Measurements from ENCODE around the gene CTPS2.
"Not testable (repeated sequence)": the region's sequence is repeated elsewhere in the genome, so short reads cannot be mapped to it uniquely, and the experiment has no call there.

Gene CTPS2

GRCh38 chrX:16715638-16716037 is 3.2 kb upstream of the CTPS2 start:
- DNase-seq (ENCODE audit: low read depth in 4 of 4, low spot score in 1 of 4) = not testable (repeated sequence)

DNA sequence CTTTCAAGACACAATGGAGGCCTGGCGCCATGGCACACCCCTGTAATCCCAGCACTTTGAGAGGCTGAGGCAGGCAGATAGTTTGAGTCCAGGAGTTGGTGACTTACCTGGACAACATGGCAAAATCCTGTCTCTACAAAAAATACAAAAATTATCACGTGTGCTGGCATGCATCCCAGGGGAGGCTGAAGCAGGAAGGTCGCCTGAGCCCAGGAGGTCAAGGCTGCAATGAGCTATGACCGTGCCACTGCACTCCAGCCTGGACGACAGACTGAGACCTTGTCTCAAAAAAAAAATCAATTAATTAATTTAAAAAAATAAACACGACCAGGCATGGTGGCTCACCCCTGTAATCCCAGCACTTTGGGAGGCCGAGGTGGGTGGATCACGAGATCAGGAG is 2.0 kb upstream of the CTPS2 start:
- no peak for DNase-seq (ENCODE audit: low read depth in 4 of 4, low spot score in 1 of 4)

- no peak for DNase-seq (ENCODE audit: low read depth in 4 of 4, low spot score in 1 of 4)
These were observed 449 bp downstream of the CTPS2 start for GRCh38 chrX:16711893-16712547.

GRCh38 chrX:16711219-16711811 is 1.2 kb downstream of the CTPS2 start:
- DNase-seq (ENCODE audit: low read depth in 4 of 4, low spot score in 1 of 4) = no peak

- no peak for DNase-seq (ENCODE audit: low read depth in 4 of 4, low spot score in 1 of 4)
These were observed 4.5 kb downstream of the CTPS2 start for GRCh38 chrX:16708016-16708415.

- DNase-seq (ENCODE audit: low read depth in 4 of 4, low spot score in 1 of 4) = no peak
These were observed 7.1 kb downstream of the CTPS2 start for GRCh38 chrX:16705370-16705769.

- DNase-seq (ENCODE audit: low read depth in 4 of 4, low spot score in 1 of 4) = no peak
These were observed 9.5 kb downstream of the CTPS2 start for GRCh38 chrX:16702700-16703599.

DNA sequence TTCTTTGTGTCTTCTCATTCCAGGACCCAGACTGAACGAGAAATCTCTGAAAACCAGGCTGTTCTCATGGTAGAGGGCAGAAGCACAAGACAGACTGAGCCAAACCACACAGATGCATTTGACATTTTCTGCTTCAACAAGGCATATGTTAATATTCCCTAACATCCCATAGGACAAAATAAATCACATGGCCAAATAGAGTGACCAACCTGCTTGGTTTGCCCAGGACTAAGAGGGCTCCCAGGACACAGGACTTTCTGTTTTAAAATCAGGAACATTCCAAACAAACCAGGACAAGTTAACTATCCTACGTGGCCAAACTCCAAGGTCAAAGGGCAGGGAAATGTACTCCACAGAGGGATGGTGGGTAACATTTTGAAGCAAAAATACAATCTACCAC is 11.7 kb downstream of the CTPS2 start:
- no peak for DNase-seq (ENCODE audit: low read depth in 4 of 4, low spot score in 1 of 4)

- no peak for DNase-seq (ENCODE audit: low read depth in 4 of 4, low spot score in 1 of 4)
These were observed 13.1 kb downstream of the CTPS2 start for GRCh38 chrX:16699389-16699788.

GRCh38 chrX:16696956-16697355 is 15.5 kb downstream of the CTPS2 start:
- DNase-seq (ENCODE audit: low read depth in 4 of 4, low spot score in 1 of 4) = no peak

- DNase-seq (ENCODE audit: low read depth in 4 of 4, low spot score in 1 of 4) = peak in 3 of 4 experiments; percentile 30 to 65 (median 35)
These were observed 17.3 kb downstream of the CTPS2 start for GRCh38 chrX:16695079-16695676.

DNA sequence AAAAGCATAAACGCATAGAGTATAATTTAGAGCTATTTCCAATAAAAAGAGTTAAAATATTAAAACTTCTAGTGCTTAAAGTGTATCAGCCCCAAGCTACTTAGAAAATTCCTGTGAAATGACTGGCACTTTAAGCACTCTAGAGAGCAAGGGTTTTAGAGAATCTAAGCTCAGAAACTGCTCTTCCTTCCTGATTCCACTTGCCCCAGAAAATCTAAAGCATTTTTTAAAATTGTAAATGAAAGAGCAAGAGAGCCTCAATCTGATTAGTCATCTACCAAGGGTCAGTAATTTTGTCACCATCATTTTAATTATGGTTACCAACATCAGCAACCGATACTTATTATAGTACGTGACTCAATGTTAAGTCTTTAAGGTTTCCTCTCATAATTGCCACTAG is 25.0 kb downstream of the CTPS2 start:
- DNase-seq (ENCODE audit: low read depth in 4 of 4, low spot score in 1 of 4) = no peak

- DNase-seq (ENCODE audit: low read depth in 4 of 4, low spot score in 1 of 4) = no peak
These were observed 29.3 kb downstream of the CTPS2 start for GRCh38 chrX:16683007-16683664.

GRCh38 chrX:16678689-16679088 is 33.8 kb downstream of the CTPS2 start:
- no peak for DNase-seq (ENCODE audit: low read depth in 4 of 4, low spot score in 1 of 4)

- DNase-seq (ENCODE audit: low read depth in 4 of 4, low spot score in 1 of 4) = no peak
These were observed 41.5 kb downstream of the CTPS2 start for GRCh38 chrX:16671005-16671404.

- DNase-seq (ENCODE audit: low read depth in 4 of 4, low spot score in 1 of 4) = no peak
These were observed 45.9 kb downstream of the CTPS2 start for GRCh38 chrX:16666541-16666940.

GRCh38 chrX:16665089-16665488 is 47.4 kb downstream of the CTPS2 start:
- DNase-seq (ENCODE audit: low read depth in 4 of 4, low spot score in 1 of 4) = no peak

- no peak for DNase-seq (ENCODE audit: low read depth in 4 of 4, low spot score in 1 of 4)
These were observed 47.8 kb downstream of the CTPS2 start for GRCh38 chrX:16664626-16665025.

GRCh38 chrX:16664074-16664473 is 48.4 kb downstream of the CTPS2 start:
- DNase-seq (ENCODE audit: low read depth in 4 of 4, low spot score in 1 of 4) = no peak

DNA sequence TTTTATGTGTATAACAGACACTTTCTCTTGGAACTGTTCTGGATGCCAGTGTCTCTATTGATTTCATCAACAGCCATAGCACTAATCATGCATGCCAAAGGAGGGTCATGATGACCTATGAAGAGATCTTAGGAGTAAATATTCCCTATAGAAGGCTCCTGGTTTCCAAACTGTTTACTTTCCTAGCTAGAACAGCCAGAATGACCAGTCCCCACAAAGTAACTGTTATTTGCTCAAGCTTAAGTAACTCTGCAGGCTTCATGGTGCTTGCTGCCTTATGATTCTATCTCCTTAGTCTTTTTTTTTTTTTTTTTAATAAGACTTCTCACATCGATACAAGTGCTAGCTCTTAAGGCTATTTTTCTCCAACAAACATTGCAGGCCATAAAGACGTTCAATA is 50.1 kb downstream of the CTPS2 start:
- no peak for DNase-seq (ENCODE audit: low read depth in 4 of 4, low spot score in 1 of 4)

DNA sequence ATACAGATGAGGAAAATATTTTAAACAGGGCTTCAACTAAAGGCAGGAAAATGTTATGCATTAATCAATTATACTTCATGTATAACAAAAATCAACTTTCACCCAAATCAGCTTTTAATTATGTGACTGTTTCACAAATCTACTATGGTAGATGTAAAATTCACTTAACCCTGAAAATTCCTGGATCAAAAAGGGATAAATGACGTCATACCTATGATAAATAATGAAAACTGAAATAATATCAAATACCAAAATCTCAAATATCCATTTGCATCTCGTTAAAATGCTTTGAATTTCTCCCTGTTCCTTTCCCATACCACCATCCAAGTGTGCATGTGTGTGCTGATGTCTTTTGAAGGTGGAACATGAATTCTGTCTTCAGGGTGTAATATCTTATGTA is 51.0 kb downstream of the CTPS2 start:
- no peak for DNase-seq (ENCODE audit: low read depth in 4 of 4, low spot score in 1 of 4)

All from stimulated activated CD4-positive, alpha-beta T cell treated with anti-CD3 and anti-CD28 coated beads, Interleukin-1b, Interleukin-23, amount 100 ng/mL, for 24 hours (primary cell).